Fibroblast of mammary gland (primary cell): ENCODE data around the gene GGT1.

Experiments used
- DNase-seq: peaks from one replicate; pipeline ENCODE4 v3.0.0-alpha.2; 2010; ENCODE audit warnings: low read depth
- H3K4me3 ChIP-seq: 2 replicates; pipeline ENCODE4 v1.5.1; 2011; ENCODE audit warnings: low read depth, mild to moderate bottlenecking, low read length, moderate library complexity; ENCODE audit not compliant: control insufficient read depth
- TF ChIP-seq, protein P1 (sequence below): conservative IDR thresholded peaks from 2 replicates; pipeline ENCODE4 v1.5.1; 2011; ENCODE audit warnings: low read depth, low read length, inconsistent platforms; ENCODE audit not compliant: control insufficient read depth, insufficient read depth

Gene GGT1

GRCh38 chr22:24588381-24588756 lies 14.6 kb upstream of the GGT1 start:
- no peak overlapping the region for H3K4me3 ChIP-seq
- TF ChIP-seq, protein P1, sequence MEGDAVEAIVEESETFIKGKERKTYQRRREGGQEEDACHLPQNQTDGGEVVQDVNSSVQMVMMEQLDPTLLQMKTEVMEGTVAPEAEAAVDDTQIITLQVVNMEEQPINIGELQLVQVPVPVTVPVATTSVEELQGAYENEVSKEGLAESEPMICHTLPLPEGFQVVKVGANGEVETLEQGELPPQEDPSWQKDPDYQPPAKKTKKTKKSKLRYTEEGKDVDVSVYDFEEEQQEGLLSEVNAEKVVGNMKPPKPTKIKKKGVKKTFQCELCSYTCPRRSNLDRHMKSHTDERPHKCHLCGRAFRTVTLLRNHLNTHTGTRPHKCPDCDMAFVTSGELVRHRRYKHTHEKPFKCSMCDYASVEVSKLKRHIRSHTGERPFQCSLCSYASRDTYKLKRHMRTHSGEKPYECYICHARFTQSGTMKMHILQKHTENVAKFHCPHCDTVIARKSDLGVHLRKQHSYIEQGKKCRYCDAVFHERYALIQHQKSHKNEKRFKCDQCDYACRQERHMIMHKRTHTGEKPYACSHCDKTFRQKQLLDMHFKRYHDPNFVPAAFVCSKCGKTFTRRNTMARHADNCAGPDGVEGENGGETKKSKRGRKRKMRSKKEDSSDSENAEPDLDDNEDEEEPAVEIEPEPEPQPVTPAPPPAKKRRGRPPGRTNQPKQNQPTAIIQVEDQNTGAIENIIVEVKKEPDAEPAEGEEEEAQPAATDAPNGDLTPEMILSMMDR: no peak
- DNase-seq: no peak

DNA sequence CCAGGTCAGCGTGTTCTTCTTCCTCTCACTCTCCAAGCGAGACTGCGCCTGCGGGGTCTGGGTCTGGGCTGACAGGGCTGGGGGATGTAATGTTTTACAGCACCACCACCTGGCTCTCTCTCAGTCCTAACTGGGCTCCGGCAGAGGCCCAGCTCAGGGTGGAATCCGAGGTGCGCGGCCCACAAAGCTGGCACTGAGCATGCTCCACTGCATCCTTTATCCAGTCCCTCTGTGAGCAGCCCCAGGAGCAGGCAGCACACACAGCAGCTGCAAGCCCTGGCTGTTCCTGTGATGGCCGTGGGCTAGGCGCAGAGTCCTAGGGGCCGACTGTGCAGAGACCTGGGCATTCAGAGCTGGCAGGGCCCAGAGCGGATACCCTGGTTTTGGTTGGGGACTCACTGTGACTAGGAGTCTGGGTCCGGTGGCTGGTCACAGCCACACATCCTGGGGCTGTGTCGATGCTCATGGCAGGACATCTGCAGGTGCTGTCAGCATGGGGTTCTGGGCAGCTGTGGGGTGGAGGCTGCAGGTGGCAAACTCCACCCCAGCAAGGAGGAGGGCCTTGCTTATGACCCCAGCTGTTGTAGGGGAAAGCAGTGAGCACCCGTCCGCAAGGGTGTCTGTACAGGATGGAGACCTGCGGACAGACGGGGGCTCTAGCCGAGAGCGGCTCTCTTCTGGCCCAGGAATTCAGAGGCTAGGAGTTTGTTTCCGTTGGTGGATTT lies 14.1 kb upstream of the GGT1 start:
- no peak for DNase-seq
- H3K4me3 ChIP-seq: no peak overlapping the region
- TF ChIP-seq, protein P1: no peak

- DNase-seq: no peak
- TF ChIP-seq, protein P1: no peak
- H3K4me3 ChIP-seq: no peak overlapping the region
These were observed 13.4 kb upstream of the GGT1 start for GRCh38 chr22:24589518-24590030.

- TF ChIP-seq, protein P1: no peak
- H3K4me3 ChIP-seq: no peak overlapping the region
- DNase-seq: no peak
These were observed 12.3 kb upstream of the GGT1 start for GRCh38 chr22:24590596-24591173.

DNA sequence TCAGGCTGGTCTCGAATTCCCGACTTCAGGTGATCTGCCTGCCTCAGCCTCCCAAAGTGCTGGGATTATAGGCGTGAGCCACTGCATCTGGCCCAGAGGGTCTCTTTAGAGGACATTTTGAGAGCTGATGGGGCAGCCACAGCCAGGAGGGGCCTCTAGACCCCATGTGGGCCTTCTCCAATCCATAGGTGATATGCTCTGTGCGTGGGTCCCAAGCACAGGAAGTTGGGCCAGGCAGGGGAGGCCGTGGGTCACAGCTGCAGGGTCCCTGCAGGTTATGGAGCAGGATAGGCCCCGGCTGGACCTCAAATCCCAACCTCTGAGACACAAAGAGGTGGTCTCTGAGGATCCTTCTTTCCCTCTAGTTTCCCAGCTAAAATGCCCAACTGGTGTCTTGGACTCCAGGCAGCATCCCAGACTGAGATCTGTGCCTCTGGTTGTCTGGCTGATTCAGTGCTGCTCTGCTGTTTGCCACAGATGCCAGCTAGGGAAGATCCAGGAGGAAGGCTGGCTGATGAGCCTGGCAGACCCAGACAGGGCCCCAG lies 11.6 kb upstream of the GGT1 start:
- TF ChIP-seq, protein P1: no peak
- DNase-seq: no peak
- H3K4me3 ChIP-seq: no peak overlapping the region

- TF ChIP-seq, protein P1: no peak
- H3K4me3 ChIP-seq: peak overlapping the region; percentile 52
- DNase-seq: peak; percentile 19
These were observed 10.7 kb upstream of the GGT1 start for GRCh38 chr22:24592058-24592850.
